GM12878 (cell line): ENCODE data around the gene AIFM3. TPM values are rescaled to one million over a fixed set of nuclear protein-coding genes. Genes with fewer than 3 reads are reported as not detected.

Source experiments
- ATAC-seq: fragments of 200-7000 bp; cut with Tn5 transposase; 3 replicates; pipeline ENCODE4 v1.9.1; 2020; ENCODE audit warnings: mild to moderate bottlenecking, moderate library complexity
- BruUV-seq: library from RNA; stranded (reverse); fragments of 400-500 nt; replicated peaks from 2 replicates; lab custom pipeline; 2021; lab: Mats Ljungman, UMichigan
- CTCF ChIA-PET: fragments of 300-600 bp; sonication (Branson Sonifier 250); formaldehyde crosslinking; extraction: SDS; loops from one replicate; lab custom pipeline; 2021; ENCODE audit warnings: inconsistent platforms; lab: Yijun Ruan, JAX
- POLR2A ChIA-PET: fragments of 350-600 bp; formaldehyde crosslinking; extraction: SDS; loops from one replicate; lab custom pipeline; 2021; ENCODE audit warnings: inconsistent platforms; lab: Charles Lee
- RAD21 ChIA-PET: fragments of 300-600 bp; sonication (Branson Sonifier 250); formaldehyde crosslinking; loops from one replicate; lab custom pipeline; 2023; ENCODE audit warnings: antibody characterized with exemption; ENCODE audit not compliant: unreplicated experiment; lab: Charles Lee
- SMC1A ChIA-PET: fragments of 300-600 bp; sonication (Branson Sonifier 250); formaldehyde crosslinking; loops from one replicate; lab custom pipeline; 2023; ENCODE audit not compliant: unreplicated experiment, uncharacterized antibody; lab: Charles Lee
- DNase-seq: peaks from one replicate; pipeline ENCODE4 v3.0.0-alpha.2; 2011; ENCODE audit warnings: low read depth, low spot score
- FAIRE-seq: peaks from 3 replicates; lab custom pipeline; 2011; peaks lifted over from hg19 to GRCh38; lab: Jason Lieb, UNC
- H2AFZ ChIP-seq: 2 replicates; pipeline ENCODE4 v1.6.0; 2011; ENCODE audit warnings: low read depth, low read length, control low read depth; ENCODE audit not compliant: control insufficient read depth
- H3K27ac ChIP-seq: 2 replicates; pipeline ENCODE4 v1.5.1; 2011; ENCODE audit warnings: control low read depth; ENCODE audit not compliant: control insufficient read depth, insufficient read depth
- H3K27me3 ChIP-seq, 2 experiments: replicated peaks in 1 of 2; 2 replicates each; pipeline versions ENCODE4 v1.6.0 to v1.6.1; 2011; ENCODE audit warnings: low read length in 1 of 2; ENCODE audit not compliant: control insufficient read depth in 2 of 2, insufficient read depth in 2 of 2
- H3K36me3 ChIP-seq, 2 experiments: 2 replicates each; pipeline ENCODE4 v1.5.1; 2011; ENCODE audit warnings: low read length in 1 of 2; ENCODE audit not compliant: control insufficient read depth in 2 of 2, insufficient read depth in 2 of 2
- H3K4me1 ChIP-seq: 2 replicates; pipeline ENCODE4 v1.6.1; 2011; ENCODE audit warnings: mild to moderate bottlenecking, low read length, moderate library complexity, mixed read lengths; ENCODE audit not compliant: control insufficient read depth, insufficient read depth
- H3K4me2 ChIP-seq: 2 replicates; pipeline ENCODE4 v1.6.0; 2011; ENCODE audit warnings: control low read depth; ENCODE audit not compliant: control insufficient read depth, insufficient read depth
- H3K4me3 ChIP-seq: fragments of 200-600 bp; sonication (generic); 2 replicates; pipeline ENCODE4 v1.5.1; 2016
- H3K79me2 ChIP-seq: 2 replicates; pipeline ENCODE4 v1.6.0; 2011; ENCODE audit warnings: low read length; ENCODE audit not compliant: control insufficient read depth, insufficient read depth
- H3K9ac ChIP-seq: 2 replicates; pipeline ENCODE4 v1.8.0; 2011; ENCODE audit warnings: low read length, control low read depth, mixed read lengths; ENCODE audit not compliant: control insufficient read depth, insufficient read depth
- H3K9me3 ChIP-seq: replicated peaks from 3 replicates; pipeline ENCODE4 v1.5.1; 2011; ENCODE audit warnings: mild to moderate bottlenecking, low read length; ENCODE audit not compliant: control insufficient read depth, insufficient read depth
- H4K20me1 ChIP-seq: 2 replicates; pipeline ENCODE4 v1.6.0; 2011; ENCODE audit not compliant: control insufficient read depth, insufficient read depth
- BCL11A ChIP-seq: IDR thresholded peaks from 2 replicates; pipeline ENCODE4 v1.6.1; 2011; ENCODE audit warnings: low read depth, low read length
- BHLHE40 ChIP-seq, 2 experiments: fragments of 450-650 bp in 1 of 2; IDR thresholded peaks; 2 replicates each; pipeline ENCODE4 v1.6.1; 2011 to 2017; ENCODE audit warnings: low read depth in 2 of 2, borderline replicate concordance in 1 of 2, improper control_type of control experiment in 1 of 2, low read length in 1 of 2, mild to moderate bottlenecking in 1 of 2
- E2F8 ChIP-seq: fragments of 450-650 bp; IDR thresholded peaks from 2 replicates; pipeline ENCODE4 v1.6.1; 2018; ENCODE audit warnings: mild to moderate bottlenecking, low read depth, moderate library complexity; ENCODE audit not compliant: partially characterized antibody
- EGR1 ChIP-seq, 2 experiments: IDR thresholded peaks; 1 replicate in 1 of 2; 2 replicates in 1 of 2; pipeline ENCODE4 v1.6.1; 2011 to 2012; ENCODE audit warnings: low read depth in 2 of 2, low read length in 2 of 2, borderline replicate concordance in 1 of 2, mild to moderate bottlenecking in 1 of 2, moderate library complexity in 1 of 2
- FOS ChIP-seq: IDR thresholded peaks from 3 replicates; pipeline ENCODE4 v1.6.1; 2011; ENCODE audit warnings: borderline replicate concordance; ENCODE audit not compliant: insufficient read length; ENCODE audit errors: extremely low read depth
- FOXM1 ChIP-seq: IDR thresholded peaks from 2 replicates; pipeline ENCODE4 v1.6.1; 2012; ENCODE audit warnings: low read depth, mild to moderate bottlenecking, inconsistent platforms, low read length, moderate library complexity
- GABPA ChIP-seq: IDR thresholded peaks from 2 replicates; pipeline ENCODE4 v1.6.1; 2014; ENCODE audit warnings: antibody characterized with exemption, low read depth, mild to moderate bottlenecking, inconsistent platforms
- HDAC6 ChIP-seq: fragments of 200-600 bp; sonication (generic); IDR thresholded peaks from one replicate; pipeline ENCODE4 v1.8.0; 2017; ENCODE audit warnings: antibody characterized with exemption; ENCODE audit not compliant: unreplicated experiment
- JUNB ChIP-seq: IDR thresholded peaks from 2 replicates; pipeline ENCODE4 v1.6.1; 2016; ENCODE audit warnings: antibody characterized with exemption, mild to moderate bottlenecking
- KLF5 ChIP-seq: fragments of 450-650 bp; IDR thresholded peaks from 2 replicates; pipeline ENCODE4 v1.6.1; 2014; ENCODE audit warnings: mild to moderate bottlenecking; ENCODE audit not compliant: partially characterized antibody
- MTA3 ChIP-seq: IDR thresholded peaks from 2 replicates; pipeline ENCODE4 v1.6.1; 2012; ENCODE audit warnings: low read length, inconsistent platforms, borderline replicate concordance
- MXI1 ChIP-seq: fragments of 150-350 bp; IDR thresholded peaks from 2 replicates; pipeline ENCODE4 v1.6.1; 2011; ENCODE audit warnings: low read depth, mild to moderate bottlenecking, inconsistent platforms, low read length, improper control_type of control experiment
- PBX3 ChIP-seq: IDR thresholded peaks from 2 replicates; pipeline ENCODE4 v1.6.1; 2011; ENCODE audit warnings: mild to moderate bottlenecking, low read depth, low read length, moderate library complexity; ENCODE audit not compliant: insufficient replicate concordance
- RBBP5 ChIP-seq: fragments of 200-600 bp; sonication (generic); conservative IDR thresholded peaks from 2 replicates; pipeline ENCODE4 v1.6.1; 2016
- SP1 ChIP-seq: IDR thresholded peaks from one replicate; pipeline ENCODE4 v1.6.1; 2011; ENCODE audit warnings: low read depth, low read length
- TAF1 ChIP-seq: IDR thresholded peaks from 2 replicates; pipeline ENCODE4 v1.6.1; 2011; ENCODE audit warnings: mild to moderate bottlenecking, low read depth, low read length, borderline replicate concordance
- ZBED1 ChIP-seq: IDR thresholded peaks from 2 replicates; pipeline ENCODE4 v1.6.1; 2016; ENCODE audit warnings: borderline replicate concordance
- ZNF207 ChIP-seq: fragments of 450-650 bp; IDR thresholded peaks from 2 replicates; pipeline ENCODE4 v1.6.1; 2014; ENCODE audit warnings: antibody characterized with exemption, mild to moderate bottlenecking, borderline replicate concordance
- ZNF622 ChIP-seq: fragments of 450-650 bp; IDR thresholded peaks from 2 replicates; pipeline ENCODE4 v1.6.1; 2017; ENCODE audit warnings: mild to moderate bottlenecking, inconsistent platforms
- ZSCAN29 ChIP-seq: fragments of 450-650 bp; IDR thresholded peaks from 2 replicates; pipeline ENCODE4 v1.6.1; 2017; ENCODE audit warnings: mild to moderate bottlenecking, moderate library complexity
- WGBS: methylation state at CpG from one replicate; pipeline ENCODE4 v1.1.6; 2016; ENCODE audit warnings: low lambda C conversion rate; ENCODE audit not compliant: insufficient replicate concordance, insufficient coverage; ENCODE audit errors: missing lambda C conversion rate; 5-methylcytosine and 5-hydroxymethylcytosine counted together
- in situ Hi-C: fragments of 300-500 bp; cut with MboI; formaldehyde crosslinking; loops from 9 replicates; pipeline ENCODE4 v1.14.3; 2018; ENCODE audit warnings: mixed read lengths
- intact Hi-C: fragments of 100-400 bp; cut with micrococcal nuclease; formaldehyde crosslinking; loops from one replicate; pipeline ENCODE4 v1.14.2; 2022; ENCODE audit not compliant: unreplicated experiment
- polyA plus RNA-seq, 11 experiments: library from polyadenylated mRNA; depleted of rRNA in 4 of 11; unstranded in 6 of 11; stranded (reverse) in 5 of 11; fragments of >200 nt; fragmentation: Nextera tagmentation in 4 of 11; fragmentation: Illumina TruSeq in 1 of 11; extraction: Ambion mirVana in 4 of 11; extraction: Trizol in 1 of 11; gene quantifications; 1 replicate in 1 of 11; 2 replicates in 10 of 11; pipeline versions ENCODE4 v1.2.1 to v1.2.3, GENCODE V29; 2011 to 2016; ENCODE audit warnings: inconsistent platforms in 2 of 11, missing spikeins in 2 of 11, low read depth in 1 of 11
- total RNA-seq, 4 experiments: library from RNA; depleted of rRNA in 3 of 4; stranded (reverse); fragments of >200 nt in 3 of 4; fragmentation: Illumina TruSeq in 1 of 4; extraction: Trizol in 1 of 4; gene quantifications; 2 replicates each; pipeline versions ENCODE4 v1.2.1 to v1.2.3, GENCODE V29; 2013 to 2021

AIFM3 gene
- total and polyA plus RNA-seq, 10 of the 15 experiments (the other 5 are each of a cell fraction or from before 2014, with no cell fraction given) = 0.06 to 0.34 (median 0.21) TPM; not detected in 6

GRCh38 chr22:20981787-20982562 lies 14.9 kb downstream of the AIFM3 start, which contains the start of gene LZTR1:
LZTR1 (plus strand) TSS chr22:20982297; CDS start chr22:20982372, 75 bp downstream.
- POLR2A ChIA-PET = interaction anchor here (0.6 to 1.9 kb wide), 3 partner anchors 10 to 96 kb away, joined by 3 to 9 read pairs (median 5); partner anchors contain the start of gene THAP7
- FAIRE-seq (peak; percentile 98), ATAC-seq (peak; percentile 95), DNase-seq (peak; percentile 32)
- Histone ChIP-seq H3K79me2 (peaks cover 16% of the 10 kb centered on the region), H3K4me2 (peak within 1 kb of the TSS; percentile 97), H3K36me3 (no peaks in the 10 kb centered on the region), H3K9me3 (peaks cover 6% of the 10 kb centered on the region; the same call in 2 of the 3 replicates), H3K27ac (peak within 1 kb of the TSS; percentile 82), H2AFZ (peak within 1 kb of the TSS; percentile 99), H3K27me3 (no peaks in the 10 kb centered on the region), H3K4me3 (peak within 1 kb of the TSS; percentile 94), H3K9ac (peak within 1 kb of the TSS; percentile 95), H4K20me1 (no peaks in the 10 kb centered on the region), H3K4me1 (peaks cover 10% of the 10 kb centered on the region; the same call in 1 of the 2 replicates)
- BruUV-seq = TSS peak; percentile 94
- in situ Hi-C loops = no loop called here
- SMC1A ChIA-PET = no interaction called here
- 2% methylated on average over 87 of the region's 87 CpGs for WGBS
- intact Hi-C loops = no loop called here
- RAD21 ChIA-PET = interaction anchor here (0.9 to 1.8 kb wide), 6 partner anchors 10 to 118 kb away, joined by 3 to 7 read pairs (median 4); partner anchors contain the start of gene THAP7
- CTCF ChIA-PET = interaction anchor here (0.6 to 1.8 kb wide), 12 partner anchors 10 to 488 kb away, joined by 3 to 11 read pairs (median 3); partner anchors contain the start of genes PI4KA, SNAP29 and THAP7
- TF ChIP-seq JUNB = no peak
- no peak for TF ChIP-seq FOS
- no peak for TF ChIP-seq KLF5
- TF ChIP-seq ZBED1 = no peak
- no peak for TF ChIP-seq RBBP5
- no peak for TF ChIP-seq MTA3
- TF ChIP-seq HDAC6 = no peak
- TF ChIP-seq BHLHE40 (IDR thresholded peaks at IDR 0.05; ENCODE audit: borderline replicate concordance in 1 of 2, low read depth in 2 of 2, low read length in 1 of 2) = peak in 1 of 2 experiments; percentile 67; a peak in 3 of 4 replicates
- no peak for TF ChIP-seq SP1
- TF ChIP-seq ZSCAN29 = no peak
- peak in 1 of 2 experiments; percentile 15; a peak in 1 of 3 replicates for TF ChIP-seq EGR1 (IDR thresholded peaks at IDR 0.05; ENCODE audit: borderline replicate concordance in 1 of 2, low read depth in 2 of 2, low read length in 2 of 2)
- TF ChIP-seq E2F8 = no peak
- TF ChIP-seq TAF1 = peak; percentile 47; the same call in 1 of the 2 replicates
- TF ChIP-seq BCL11A = no peak
- peak; percentile 92 for TF ChIP-seq ZNF207
- no peak for TF ChIP-seq ZNF622
- TF ChIP-seq PBX3 = no peak
- TF ChIP-seq GABPA = no peak
- TF ChIP-seq MXI1 = no peak; the same call in 1 of the 2 replicates
- 0 out of 2 replicates have a peak, but pooled peaks have one; percentile 11 for TF ChIP-seq FOXM1
